ENCODE results near the gene SLC26A11. TPM values are rescaled to one million over a fixed set of nuclear protein-coding genes. Genes with fewer than 3 reads are reported as not detected.

Gene SLC26A11
- total and polyA plus RNA-seq, 7 donors, result 2.2 to 5.1 (median 3.2) TPM

DNA sequence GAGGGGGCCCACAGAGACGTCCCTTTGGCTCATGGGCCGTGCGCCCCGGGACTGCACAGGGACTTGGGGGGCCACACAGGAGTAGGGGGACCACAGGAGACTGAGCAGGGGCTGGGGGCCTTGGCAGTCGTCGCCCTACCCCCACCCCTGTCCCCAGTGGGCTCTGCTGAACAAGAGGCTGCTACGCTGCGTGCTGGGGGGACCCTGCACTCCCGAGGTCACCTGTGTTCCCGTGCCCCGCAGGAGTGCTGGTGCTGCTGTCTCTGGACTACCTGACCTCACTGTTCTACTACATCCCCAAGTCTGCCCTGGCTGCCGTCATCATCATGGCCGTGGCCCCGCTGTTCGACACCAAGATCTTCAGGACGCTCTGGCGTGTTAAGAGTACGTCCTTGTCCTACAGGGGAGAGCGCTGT lies 26.0 kb downstream of the SLC26A11 start:
- WGBS, 3 donors, result 92 to 96% (median 93%) methylated on average over 17 to 19 of the region's 19 CpGs
- TF ChIP-seq, protein P1, sequence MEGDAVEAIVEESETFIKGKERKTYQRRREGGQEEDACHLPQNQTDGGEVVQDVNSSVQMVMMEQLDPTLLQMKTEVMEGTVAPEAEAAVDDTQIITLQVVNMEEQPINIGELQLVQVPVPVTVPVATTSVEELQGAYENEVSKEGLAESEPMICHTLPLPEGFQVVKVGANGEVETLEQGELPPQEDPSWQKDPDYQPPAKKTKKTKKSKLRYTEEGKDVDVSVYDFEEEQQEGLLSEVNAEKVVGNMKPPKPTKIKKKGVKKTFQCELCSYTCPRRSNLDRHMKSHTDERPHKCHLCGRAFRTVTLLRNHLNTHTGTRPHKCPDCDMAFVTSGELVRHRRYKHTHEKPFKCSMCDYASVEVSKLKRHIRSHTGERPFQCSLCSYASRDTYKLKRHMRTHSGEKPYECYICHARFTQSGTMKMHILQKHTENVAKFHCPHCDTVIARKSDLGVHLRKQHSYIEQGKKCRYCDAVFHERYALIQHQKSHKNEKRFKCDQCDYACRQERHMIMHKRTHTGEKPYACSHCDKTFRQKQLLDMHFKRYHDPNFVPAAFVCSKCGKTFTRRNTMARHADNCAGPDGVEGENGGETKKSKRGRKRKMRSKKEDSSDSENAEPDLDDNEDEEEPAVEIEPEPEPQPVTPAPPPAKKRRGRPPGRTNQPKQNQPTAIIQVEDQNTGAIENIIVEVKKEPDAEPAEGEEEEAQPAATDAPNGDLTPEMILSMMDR (IDR thresholded peaks at IDR 0.05), result no peak
- Histone ChIP-seq H3K4me1 (no peaks in the 10 kb centered on the region), H3K27ac (no peak overlapping the region), H3K9me3 (no peaks in the 10 kb centered on the region), H3K27me3 (ENCODE audit: insufficient read depth in 3 of 3, low read length in 2 of 3) (no peaks in the 10 kb centered on the region), H3K36me3 (ENCODE audit: insufficient read depth in 1 of 2, low read depth in 1 of 2) (peaks cover 0 to 53% of the 10 kb centered on the region in 2 donors), H3K4me3 (no peak overlapping the region)
- intact Hi-C loops (cut with DNase I), result no loop called here
- DNase-seq (peak in 1 of 2 donors; percentile 42), ATAC-seq (no peak)

- H3K4me3 ChIP-seq, result no peak overlapping the region
- no peak overlapping the region for H3K27ac ChIP-seq
- WGBS, 3 donors, result 92 to 95% (median 93%) methylated on average over 8 of the region's 8 CpGs
- intact Hi-C loops (cut with DNase I), result no loop called here
- H3K36me3 ChIP-seq (ENCODE audit: insufficient read depth in 1 of 2, low read depth in 1 of 2), result peaks cover 0 to 53% of the 10 kb centered on the region in 2 donors
- no peaks in the 10 kb centered on the region for H3K4me1 ChIP-seq
- ATAC-seq (no peak), DNase-seq (peak in 1 of 2 donors; percentile 21)
- H3K9me3 ChIP-seq, result no peaks in the 10 kb centered on the region
- TF ChIP-seq, protein P1 (IDR thresholded peaks at IDR 0.05), result no peak
- H3K27me3 ChIP-seq (ENCODE audit: insufficient read depth in 3 of 3, low read length in 2 of 3), result no peaks in the 10 kb centered on the region
Measured at GRCh38 chr17:80246726-80247125, 26.5 kb downstream of the SLC26A11 start.

GRCh38 chr17:80247561-80247960 lies 27.3 kb downstream of the SLC26A11 start:
- Histone ChIP-seq H3K27ac (no peak overlapping the region), H3K36me3 (ENCODE audit: insufficient read depth in 1 of 2, low read depth in 1 of 2) (peaks cover 0 to 53% of the 10 kb centered on the region in 2 donors), H3K9me3 (no peaks in the 10 kb centered on the region), H3K4me1 (no peaks in the 10 kb centered on the region), H3K4me3 (no peak overlapping the region), H3K27me3 (ENCODE audit: insufficient read depth in 3 of 3, low read length in 2 of 3) (no peaks in the 10 kb centered on the region)
- ATAC-seq, result no peak
- peak in 1 of 2 donors; percentile 31 for DNase-seq
- TF ChIP-seq, protein P1 (IDR thresholded peaks at IDR 0.05), result no peak
- intact Hi-C loops (cut with DNase I), result no loop called here
- WGBS, 3 donors, result 88 to 92% (median 91%) methylated on average over 17 of the region's 17 CpGs

GRCh38 chr17:80248001-80248893 lies 28.0 kb downstream of the SLC26A11 start:
- Histone ChIP-seq H3K27me3 (ENCODE audit: insufficient read depth in 3 of 3, low read length in 2 of 3) (no peaks in the 10 kb centered on the region), H3K9me3 (no peaks in the 10 kb centered on the region), H3K4me1 (no peaks in the 10 kb centered on the region), H3K27ac (no peak overlapping the region), H3K36me3 (ENCODE audit: insufficient read depth in 1 of 2, low read depth in 1 of 2) (peaks cover 0 to 54% of the 10 kb centered on the region in 2 donors), H3K4me3 (no peak overlapping the region)
- ATAC-seq, result no peak
- WGBS, 3 donors, result 93 to 97% (median 95%) methylated on average over 23 of the region's 23 CpGs
- intact Hi-C loops (cut with DNase I), result loop anchor here in 1 of 2 donors (2.0 kb wide), 1 partner anchor 93 kb away; no protein-coding TSS in a partner anchor
- TF ChIP-seq, protein P1 (IDR thresholded peaks at IDR 0.05), result no peak
- DNase-seq, result peak in 1 of 2 donors; percentile 47
